Testis (tissue), 2 donors: Measurements from ENCODE around the gene CELA3A.
"Not testable (repeated sequence)": the region's sequence is repeated elsewhere in the genome, so short reads cannot be mapped to it uniquely, and the experiment has no call there.

Experiments used
- POLR2A ChIP-seq: fragments of 450-650 bp; IDR thresholded peaks from one replicate; pipeline ENCODE4 v1.6.1; 2017; ENCODE audit warnings: antibody characterized with exemption, mild to moderate bottlenecking, moderate library complexity
- TF ChIP-seq, protein P1 (sequence below), 3 experiments: fragments of 450-650 bp in 2 of 3; fragments of 200-600 bp in 1 of 3; sonication (generic) in 1 of 3; IDR thresholded peaks; one replicate each; pipeline ENCODE4 v1.5.1; 2016 to 2019; ENCODE audit warnings: antibody characterized with exemption in 3 of 3, mild to moderate bottlenecking in 2 of 3, moderate library complexity in 1 of 3

DNA sequence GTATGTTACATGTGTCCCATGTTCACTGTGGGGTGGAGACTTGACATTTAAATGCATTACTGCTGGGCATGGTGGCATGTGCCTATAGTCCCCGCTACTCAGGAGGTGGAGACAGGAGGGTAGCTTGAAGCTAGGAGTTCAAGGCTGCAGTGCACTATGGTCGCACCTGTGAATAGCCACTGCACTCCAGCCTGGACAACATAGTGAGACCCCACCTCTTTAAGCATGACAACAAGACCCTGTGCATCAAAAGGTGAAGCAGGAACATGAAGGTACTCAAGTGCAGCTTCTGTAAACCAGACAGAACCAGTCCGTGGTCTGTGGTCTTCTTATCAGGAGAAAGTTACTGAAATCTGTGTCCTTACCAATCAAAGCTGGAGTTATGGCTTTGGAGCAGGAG, 9.3 kb upstream of the CELA3A start:
- TF ChIP-seq, protein P1, sequence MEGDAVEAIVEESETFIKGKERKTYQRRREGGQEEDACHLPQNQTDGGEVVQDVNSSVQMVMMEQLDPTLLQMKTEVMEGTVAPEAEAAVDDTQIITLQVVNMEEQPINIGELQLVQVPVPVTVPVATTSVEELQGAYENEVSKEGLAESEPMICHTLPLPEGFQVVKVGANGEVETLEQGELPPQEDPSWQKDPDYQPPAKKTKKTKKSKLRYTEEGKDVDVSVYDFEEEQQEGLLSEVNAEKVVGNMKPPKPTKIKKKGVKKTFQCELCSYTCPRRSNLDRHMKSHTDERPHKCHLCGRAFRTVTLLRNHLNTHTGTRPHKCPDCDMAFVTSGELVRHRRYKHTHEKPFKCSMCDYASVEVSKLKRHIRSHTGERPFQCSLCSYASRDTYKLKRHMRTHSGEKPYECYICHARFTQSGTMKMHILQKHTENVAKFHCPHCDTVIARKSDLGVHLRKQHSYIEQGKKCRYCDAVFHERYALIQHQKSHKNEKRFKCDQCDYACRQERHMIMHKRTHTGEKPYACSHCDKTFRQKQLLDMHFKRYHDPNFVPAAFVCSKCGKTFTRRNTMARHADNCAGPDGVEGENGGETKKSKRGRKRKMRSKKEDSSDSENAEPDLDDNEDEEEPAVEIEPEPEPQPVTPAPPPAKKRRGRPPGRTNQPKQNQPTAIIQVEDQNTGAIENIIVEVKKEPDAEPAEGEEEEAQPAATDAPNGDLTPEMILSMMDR (IDR thresholded peaks at IDR 0.05), result not testable (repeated sequence)
- TF ChIP-seq POLR2A, result not testable (repeated sequence)
